Adipocyte (in vitro differentiated cells): ENCODE data around the gene PFKL.

Experiments used
- DNase-seq: peaks from one replicate; pipeline ENCODE4 v3.0.0-alpha.2; 2015; ENCODE audit warnings: low read depth
- H3K27me3 ChIP-seq: replicated peaks from 2 replicates; pipeline ENCODE4 v1.7.0; 2013; ENCODE audit warnings: mild to moderate bottlenecking, low read length, moderate library complexity; ENCODE audit not compliant: control insufficient read depth, insufficient read depth
- H3K36me3 ChIP-seq: 2 replicates; pipeline ENCODE4 v1.7.0; 2013; ENCODE audit warnings: low read length, mild to moderate bottlenecking, moderate library complexity; ENCODE audit not compliant: control insufficient read depth, insufficient read depth, severe bottlenecking
- H3K4me1 ChIP-seq: 2 replicates; pipeline ENCODE4 v1.7.0; 2013; ENCODE audit warnings: mild to moderate bottlenecking, low read length, moderate library complexity; ENCODE audit not compliant: control insufficient read depth, insufficient read depth
- H3K4me3 ChIP-seq: 2 replicates; pipeline ENCODE4 v1.7.0; 2013; ENCODE audit warnings: mild to moderate bottlenecking, low read length, moderate library complexity
- H3K9ac ChIP-seq: 2 replicates; pipeline ENCODE4 v1.7.0; 2013; ENCODE audit warnings: mild to moderate bottlenecking, low read length, moderate library complexity
- H3K9me3 ChIP-seq: 2 replicates; pipeline ENCODE4 v1.7.0; 2013; ENCODE audit warnings: mild to moderate bottlenecking, low read length, moderate library complexity; ENCODE audit not compliant: control insufficient read depth

Gene PFKL

DNA sequence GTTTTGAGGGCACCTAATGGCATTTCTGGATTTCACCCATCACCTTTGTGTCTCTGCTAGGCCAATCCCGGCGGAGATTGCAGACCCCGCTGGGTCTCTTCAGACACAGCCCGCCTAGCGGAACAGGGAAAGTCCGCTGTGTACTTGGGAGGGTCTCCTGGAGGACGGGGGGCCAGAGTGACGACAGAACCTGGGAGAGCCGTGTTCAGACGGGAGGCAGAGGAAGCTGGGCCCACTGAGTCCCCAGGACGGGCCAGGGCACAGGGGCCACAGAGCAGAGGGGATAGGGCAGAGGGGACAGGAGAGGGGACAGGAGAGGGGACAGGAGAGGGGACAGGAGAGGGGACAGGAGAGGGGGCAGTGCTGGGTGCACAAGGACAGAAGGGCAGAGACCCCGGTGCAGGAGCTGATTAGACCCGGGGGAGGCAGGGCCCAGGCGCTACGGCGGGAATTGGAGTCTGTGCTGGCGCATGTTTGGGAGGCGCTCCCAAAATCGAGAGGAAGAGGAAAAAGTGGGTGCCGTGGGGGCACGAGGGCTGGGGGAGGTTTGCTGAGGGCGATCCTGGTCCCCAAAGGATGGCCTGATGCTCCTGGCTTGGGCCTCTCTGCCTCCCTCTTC, 66.2 kb downstream of the PFKL start:
- Histone ChIP-seq H3K9me3 (peaks cover 17% of the 10 kb centered on the region), H3K27me3 (peaks cover 5% of the 10 kb centered on the region), H3K4me1 (no peaks in the 10 kb centered on the region), H3K9ac (no peak overlapping the region), H3K4me3 (no peak overlapping the region), H3K36me3 (no peaks in the 10 kb centered on the region)
- no peak for DNase-seq

DNA sequence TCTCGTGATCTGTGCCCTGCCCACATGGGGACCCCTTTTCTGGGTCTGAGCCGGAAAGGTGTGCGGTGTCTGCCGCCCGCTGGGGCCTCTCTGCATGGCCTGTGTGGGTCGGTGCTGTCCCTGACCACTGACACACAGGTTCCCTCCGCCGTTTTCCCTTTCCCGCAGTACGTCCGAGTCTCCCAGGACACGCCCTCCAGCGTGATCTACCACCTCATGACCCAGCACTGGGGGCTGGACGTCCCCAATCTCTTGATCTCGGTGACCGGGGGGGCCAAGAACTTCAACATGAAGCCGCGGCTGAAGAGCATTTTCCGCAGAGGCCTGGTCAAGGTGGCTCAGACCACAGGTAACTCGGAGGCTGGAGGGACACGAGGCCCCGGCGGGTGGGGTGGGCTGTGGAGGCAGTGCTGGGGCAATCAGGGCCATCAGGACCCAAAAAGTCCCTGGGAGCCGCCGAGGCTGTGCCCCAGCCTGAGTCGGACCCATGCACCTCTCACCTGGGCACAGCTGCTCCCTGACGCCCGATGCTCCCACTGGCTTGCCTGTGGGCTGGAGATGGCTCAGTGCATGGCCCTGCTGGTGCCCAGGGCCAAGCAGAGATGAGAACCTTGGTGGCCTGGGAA, 66.8 kb downstream of the PFKL start:
- peaks cover 17% of the 10 kb centered on the region for H3K9me3 ChIP-seq
- H3K36me3 ChIP-seq = no peaks in the 10 kb centered on the region
- H3K9ac ChIP-seq = no peak overlapping the region
- no peak for DNase-seq
- peaks cover 5% of the 10 kb centered on the region for H3K27me3 ChIP-seq
- H3K4me3 ChIP-seq = no peak overlapping the region
- no peaks in the 10 kb centered on the region for H3K4me1 ChIP-seq

DNA sequence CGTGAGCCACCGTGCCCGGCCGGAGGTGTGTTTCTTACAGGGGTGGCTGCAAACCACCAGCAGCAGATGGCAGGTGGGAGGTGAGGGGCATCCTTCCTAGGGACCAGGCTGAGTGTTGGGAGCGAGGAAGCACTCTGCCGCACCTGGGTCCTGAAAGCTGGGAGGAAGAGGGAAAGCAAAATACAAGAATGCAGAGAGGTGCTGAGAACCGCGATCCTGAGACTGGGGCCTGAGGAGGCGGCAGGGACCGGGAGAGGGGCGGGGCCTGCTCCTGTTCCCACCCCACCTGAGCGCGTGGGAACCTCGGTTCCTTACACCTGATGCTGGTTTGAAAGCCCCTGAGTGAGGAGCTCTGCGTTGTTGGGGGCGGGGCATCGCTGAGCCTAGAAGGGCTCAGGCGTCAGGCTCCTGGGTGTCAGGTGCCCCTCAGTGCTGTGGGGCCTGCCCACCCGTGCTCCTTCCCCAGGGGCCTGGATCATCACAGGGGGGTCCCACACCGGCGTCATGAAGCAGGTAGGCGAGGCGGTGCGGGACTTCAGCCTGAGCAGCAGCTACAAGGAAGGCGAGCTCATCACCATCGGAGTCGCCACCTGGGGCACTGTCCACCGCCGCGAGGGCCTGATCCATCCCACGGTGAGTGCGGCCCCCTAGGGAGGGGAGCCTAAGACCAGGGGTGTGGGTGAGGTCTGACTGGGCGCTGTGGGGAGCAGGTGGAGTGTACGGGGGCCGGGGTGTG, 69.0 kb downstream of the PFKL start:
- no peak for DNase-seq
- Histone ChIP-seq H3K9me3 (peaks cover 5% of the 10 kb centered on the region), H3K36me3 (no peaks in the 10 kb centered on the region), H3K9ac (no peak overlapping the region), H3K4me1 (no peaks in the 10 kb centered on the region), H3K27me3 (peaks cover 3% of the 10 kb centered on the region), H3K4me3 (no peak overlapping the region)

DNA sequence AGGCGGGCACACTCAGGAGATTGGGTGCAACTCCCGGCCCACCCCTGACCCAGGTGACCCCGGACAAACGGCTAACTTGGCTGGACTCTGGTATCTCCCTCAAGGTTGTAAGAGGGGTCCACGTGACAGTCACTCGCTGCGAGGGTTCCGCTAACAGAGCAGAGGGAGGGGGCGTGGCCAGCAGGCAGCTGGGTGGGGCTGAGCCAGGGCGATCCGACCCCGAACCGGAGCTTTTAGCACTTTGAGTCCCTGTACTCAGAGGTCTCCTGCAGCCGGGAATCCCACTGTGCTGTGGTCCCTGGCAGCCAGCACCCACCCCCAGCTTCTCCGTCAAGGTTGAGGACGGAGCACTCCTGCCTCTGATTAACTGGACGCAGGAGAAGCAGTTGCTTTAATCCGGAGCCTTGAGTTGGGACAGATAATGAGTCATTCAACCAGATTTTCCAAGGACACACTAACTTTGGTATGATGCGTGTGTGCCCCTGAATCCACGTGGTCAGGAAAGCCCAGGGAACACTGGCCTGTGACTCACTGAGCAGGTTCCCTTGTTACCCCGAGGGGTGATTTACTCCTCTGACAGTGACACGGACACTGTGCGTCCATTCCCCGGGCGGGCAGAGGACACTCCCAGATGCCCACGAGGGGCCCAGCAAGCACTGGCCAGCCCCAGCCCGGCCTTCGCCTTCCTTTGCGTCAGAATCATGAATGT, 70.3 kb downstream of the PFKL start:
- DNase-seq = peak; percentile 59
- no peaks in the 10 kb centered on the region for H3K4me1 ChIP-seq
- no peaks in the 10 kb centered on the region for H3K9me3 ChIP-seq
- H3K27me3 ChIP-seq = peaks cover 6% of the 10 kb centered on the region
- no peak overlapping the region for H3K4me3 ChIP-seq
- H3K36me3 ChIP-seq = no peaks in the 10 kb centered on the region
- H3K9ac ChIP-seq = no peak overlapping the region

DNA sequence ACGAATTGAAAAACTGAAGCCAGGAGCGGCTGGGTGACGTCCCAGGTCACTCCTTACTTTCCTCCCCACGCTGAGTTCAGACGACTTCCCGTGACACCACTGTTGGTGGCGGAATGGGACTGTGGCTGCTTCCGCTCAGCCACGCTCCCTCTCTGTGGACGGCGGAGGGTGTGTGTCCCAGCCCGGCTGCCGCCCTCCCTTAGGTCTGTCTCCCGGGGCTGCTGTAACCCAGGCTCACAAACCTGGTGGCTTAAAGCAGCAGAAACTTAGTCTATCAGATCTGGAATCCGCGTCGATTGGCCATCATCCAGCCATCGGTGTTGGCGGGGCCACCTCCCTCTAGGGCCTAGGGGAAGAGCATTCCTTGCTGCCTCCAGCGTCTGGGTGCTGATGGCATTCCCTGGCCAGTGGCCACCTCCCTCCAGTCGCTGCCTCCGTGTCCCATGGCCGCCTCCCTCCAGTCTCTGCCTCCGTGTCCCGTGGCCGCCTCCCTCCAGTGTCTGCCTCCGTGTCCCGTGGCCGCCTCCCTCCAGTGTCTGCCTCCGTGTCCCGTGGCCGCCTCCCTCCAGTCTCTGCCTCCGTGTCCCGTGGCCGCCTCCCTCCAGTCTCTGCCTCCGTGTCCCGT, 71.0 kb downstream of the PFKL start:
- H3K36me3 ChIP-seq = no peaks in the 10 kb centered on the region
- H3K4me1 ChIP-seq = no peaks in the 10 kb centered on the region
- DNase-seq = no peak
- no peak overlapping the region for H3K4me3 ChIP-seq
- H3K9me3 ChIP-seq = no peaks in the 10 kb centered on the region
- H3K9ac ChIP-seq = no peak overlapping the region
- peaks cover 8% of the 10 kb centered on the region for H3K27me3 ChIP-seq

DNA sequence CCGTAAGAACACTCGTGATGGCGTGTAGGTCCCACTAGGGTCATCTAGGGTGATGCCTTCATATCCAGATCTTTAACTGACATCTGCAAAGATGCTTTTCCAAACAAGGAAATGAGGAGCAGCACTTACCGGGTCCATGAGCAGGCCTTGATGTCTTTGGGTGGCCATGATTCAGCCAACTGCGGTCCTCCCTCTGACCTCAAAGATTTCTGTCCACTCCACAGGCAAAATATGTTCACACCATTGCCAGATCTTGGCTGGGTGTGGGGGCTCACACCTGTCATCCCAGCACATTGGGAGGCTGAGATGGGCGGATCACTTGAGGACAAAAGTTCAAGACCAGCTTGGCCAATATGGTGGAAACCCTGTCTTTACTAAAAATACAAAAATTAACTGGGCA, 71.7 kb downstream of the PFKL start:
- no peak for DNase-seq
- Histone ChIP-seq H3K27me3 (peaks cover 10% of the 10 kb centered on the region), H3K9ac (no peak overlapping the region), H3K4me3 (no peak overlapping the region), H3K4me1 (no peaks in the 10 kb centered on the region), H3K36me3 (no peaks in the 10 kb centered on the region), H3K9me3 (no peaks in the 10 kb centered on the region)

DNA sequence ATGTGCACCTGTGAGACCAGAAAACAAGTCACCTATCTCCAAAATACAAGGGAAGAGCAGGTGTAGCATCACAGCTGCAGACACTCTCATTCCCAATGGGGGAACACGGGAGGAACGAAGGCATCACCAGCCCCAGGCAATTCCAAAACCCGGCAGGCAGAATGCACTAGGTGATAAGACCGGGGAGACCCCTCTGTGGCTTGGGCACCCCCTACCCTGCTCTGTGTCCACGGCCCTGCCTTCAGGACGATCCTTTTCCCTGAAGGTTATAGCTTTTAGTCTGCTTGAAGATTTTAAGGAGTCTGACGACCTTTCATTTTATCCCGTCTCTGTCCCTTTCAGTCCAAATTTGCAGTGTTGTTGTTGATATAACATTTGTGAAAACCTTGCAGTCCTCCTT, 72.8 kb downstream of the PFKL start:
- Histone ChIP-seq H3K9me3 (no peaks in the 10 kb centered on the region), H3K9ac (no peak overlapping the region), H3K4me3 (no peak overlapping the region), H3K4me1 (no peaks in the 10 kb centered on the region), H3K27me3 (peaks cover 17% of the 10 kb centered on the region), H3K36me3 (no peaks in the 10 kb centered on the region)
- no peak for DNase-seq

DNA sequence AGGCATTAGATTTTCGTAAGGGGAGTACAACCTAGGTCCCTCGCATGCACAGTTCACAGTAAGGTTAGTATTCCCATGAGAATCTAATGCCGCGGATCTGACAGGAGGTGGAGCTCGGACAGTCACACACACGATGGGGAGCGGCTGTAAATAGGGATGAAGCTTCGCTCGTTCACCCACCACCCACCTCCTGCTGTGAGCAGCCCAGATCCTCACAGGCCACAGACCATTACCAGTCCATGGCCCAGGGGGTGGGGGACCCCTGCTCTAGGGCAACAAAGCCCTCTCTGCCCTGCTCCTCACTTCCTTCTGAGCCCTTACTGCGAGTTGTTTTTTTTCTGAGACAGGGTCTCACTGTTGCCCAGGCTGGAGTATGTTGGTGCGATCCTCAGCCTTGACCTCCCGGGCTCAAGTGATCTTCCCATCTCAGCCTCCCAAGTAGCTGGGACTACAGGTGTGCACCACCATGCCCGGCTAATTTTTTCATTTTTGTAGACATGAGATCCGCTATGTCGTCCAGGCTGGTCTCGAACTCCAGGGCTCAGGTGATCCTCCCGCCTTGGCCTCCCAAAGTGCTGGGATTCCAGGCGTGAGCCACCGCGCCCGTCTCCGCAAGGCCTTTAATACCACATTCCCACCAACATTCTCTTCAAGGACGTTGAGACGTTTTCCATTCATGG, 74.9 kb downstream of the PFKL start:
- H3K36me3 ChIP-seq = no peaks in the 10 kb centered on the region
- no peak overlapping the region for H3K4me3 ChIP-seq
- no peak for DNase-seq
- H3K9ac ChIP-seq = no peak overlapping the region
- H3K4me1 ChIP-seq = no peaks in the 10 kb centered on the region
- H3K9me3 ChIP-seq = no peaks in the 10 kb centered on the region
- H3K27me3 ChIP-seq = peaks cover 34% of the 10 kb centered on the region

DNA sequence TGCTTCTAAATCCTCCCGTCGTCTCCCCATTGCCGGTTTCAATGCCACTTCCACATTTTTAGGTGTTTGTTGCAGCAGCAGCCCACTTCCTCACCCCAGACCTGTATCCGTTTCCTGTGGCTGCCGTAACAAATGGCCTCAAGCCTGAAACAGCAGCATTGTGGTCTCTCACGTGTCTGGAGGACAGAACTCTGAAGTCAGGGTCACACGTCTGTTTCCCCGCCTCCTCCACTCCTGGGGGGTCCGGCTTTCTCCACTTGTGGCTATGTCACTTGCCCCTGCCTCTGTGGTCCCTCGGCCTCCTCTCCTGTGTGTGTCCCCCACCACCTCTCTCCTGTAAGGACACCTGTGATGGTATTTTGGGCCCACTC, 75.4 kb downstream of the PFKL start:
- Histone ChIP-seq H3K36me3 (no peaks in the 10 kb centered on the region), H3K9me3 (no peaks in the 10 kb centered on the region), H3K27me3 (peaks cover 39% of the 10 kb centered on the region), H3K4me1 (no peaks in the 10 kb centered on the region), H3K4me3 (no peak overlapping the region), H3K9ac (no peak overlapping the region)
- DNase-seq = no peak

DNA sequence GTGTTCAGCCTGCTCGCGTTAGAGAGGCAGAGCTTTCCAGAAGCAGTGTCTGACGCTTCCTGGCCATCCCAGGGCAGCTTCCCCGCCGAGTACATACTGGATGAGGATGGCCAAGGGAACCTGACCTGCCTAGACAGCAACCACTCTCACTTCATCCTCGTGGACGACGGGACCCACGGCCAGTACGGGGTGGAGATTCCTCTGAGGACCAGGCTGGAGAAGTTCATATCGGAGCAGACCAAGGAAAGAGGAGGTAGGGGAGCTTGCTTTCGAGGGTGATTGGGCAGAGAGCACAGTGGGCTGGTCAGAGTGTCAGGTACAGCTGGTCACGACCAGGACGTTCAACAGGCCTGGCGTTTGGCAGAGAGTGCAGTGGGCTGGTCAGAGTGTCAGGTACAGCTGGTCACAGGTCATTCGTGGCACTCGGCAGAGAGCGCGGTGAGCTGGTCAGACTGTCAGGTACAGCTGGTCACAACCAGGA, 75.9 kb downstream of the PFKL start:
- Histone ChIP-seq H3K4me3 (no peak overlapping the region), H3K36me3 (no peaks in the 10 kb centered on the region), H3K9ac (no peak overlapping the region), H3K9me3 (no peaks in the 10 kb centered on the region), H3K27me3 (peaks cover 45% of the 10 kb centered on the region), H3K4me1 (no peaks in the 10 kb centered on the region)
- DNase-seq = no peak
